Measurements from ENCODE around the gene TRMT11.
A peak's percentile ranks its signal among the peaks of the same experiment; 100 is the strongest.
"Not testable (repeated sequence)": the region's sequence is repeated elsewhere in the genome, so short reads cannot be mapped to it uniquely, and the experiment has no call there.

TRMT11 gene

DNA sequence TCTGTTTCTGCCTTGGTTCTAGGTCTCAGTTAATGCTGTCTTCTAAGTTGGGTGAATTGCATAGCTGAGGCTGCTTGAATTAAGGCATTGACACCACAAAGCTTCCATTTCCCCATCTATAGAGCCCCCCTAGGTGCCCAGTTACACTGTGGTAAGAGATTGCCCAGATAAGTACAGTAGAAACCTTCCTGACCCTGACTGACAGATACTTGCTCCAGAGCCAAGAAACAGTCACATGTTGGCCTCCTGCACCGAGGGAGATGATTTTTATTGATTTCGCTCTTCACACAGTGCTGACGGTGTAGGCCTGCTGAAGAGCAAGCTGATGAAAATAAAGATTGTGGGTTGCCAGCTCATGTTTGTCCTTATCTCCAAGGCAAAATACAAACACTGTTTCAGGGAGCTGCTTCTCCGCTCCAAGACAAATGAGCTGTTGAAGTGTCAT is 67.9 kb downstream of the TRMT11 start:
- peak; percentile 36 for DNase-seq (ENCODE audit: low read depth)
- no peak overlapping the region for H3K4me3 ChIP-seq (replicated peaks; ENCODE audit: low read depth, low read length)
- TF ChIP-seq, protein P1, sequence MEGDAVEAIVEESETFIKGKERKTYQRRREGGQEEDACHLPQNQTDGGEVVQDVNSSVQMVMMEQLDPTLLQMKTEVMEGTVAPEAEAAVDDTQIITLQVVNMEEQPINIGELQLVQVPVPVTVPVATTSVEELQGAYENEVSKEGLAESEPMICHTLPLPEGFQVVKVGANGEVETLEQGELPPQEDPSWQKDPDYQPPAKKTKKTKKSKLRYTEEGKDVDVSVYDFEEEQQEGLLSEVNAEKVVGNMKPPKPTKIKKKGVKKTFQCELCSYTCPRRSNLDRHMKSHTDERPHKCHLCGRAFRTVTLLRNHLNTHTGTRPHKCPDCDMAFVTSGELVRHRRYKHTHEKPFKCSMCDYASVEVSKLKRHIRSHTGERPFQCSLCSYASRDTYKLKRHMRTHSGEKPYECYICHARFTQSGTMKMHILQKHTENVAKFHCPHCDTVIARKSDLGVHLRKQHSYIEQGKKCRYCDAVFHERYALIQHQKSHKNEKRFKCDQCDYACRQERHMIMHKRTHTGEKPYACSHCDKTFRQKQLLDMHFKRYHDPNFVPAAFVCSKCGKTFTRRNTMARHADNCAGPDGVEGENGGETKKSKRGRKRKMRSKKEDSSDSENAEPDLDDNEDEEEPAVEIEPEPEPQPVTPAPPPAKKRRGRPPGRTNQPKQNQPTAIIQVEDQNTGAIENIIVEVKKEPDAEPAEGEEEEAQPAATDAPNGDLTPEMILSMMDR (IDR thresholded peaks at IDR 0.05; ENCODE audit: low read length, missing control alignments), result no peak

DNA sequence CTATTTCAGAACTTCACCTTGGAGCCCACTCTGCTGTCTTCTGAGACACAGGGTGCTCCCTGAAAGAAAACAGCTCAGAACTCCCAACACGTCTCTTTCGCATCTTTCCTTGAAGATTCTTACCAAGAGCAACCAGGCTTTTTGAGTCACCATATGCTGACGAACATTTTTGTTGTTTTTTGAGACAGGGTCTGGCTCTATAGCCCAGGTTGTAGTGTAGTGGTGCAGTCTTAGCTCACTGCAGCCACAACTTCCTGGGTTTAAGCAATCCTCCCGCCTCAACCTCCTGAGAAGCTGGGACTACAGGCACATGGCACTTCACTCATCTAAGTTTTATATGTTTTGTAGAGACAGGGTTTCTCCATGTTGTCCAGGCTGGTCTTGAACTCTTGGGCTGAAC is 68.5 kb downstream of the TRMT11 start:
- H3K4me3 ChIP-seq (replicated peaks; ENCODE audit: low read depth, low read length), result no peak overlapping the region
- TF ChIP-seq, protein P1 (IDR thresholded peaks at IDR 0.05; ENCODE audit: low read length, missing control alignments), result no peak
- no peak for DNase-seq (ENCODE audit: low read depth)

DNA sequence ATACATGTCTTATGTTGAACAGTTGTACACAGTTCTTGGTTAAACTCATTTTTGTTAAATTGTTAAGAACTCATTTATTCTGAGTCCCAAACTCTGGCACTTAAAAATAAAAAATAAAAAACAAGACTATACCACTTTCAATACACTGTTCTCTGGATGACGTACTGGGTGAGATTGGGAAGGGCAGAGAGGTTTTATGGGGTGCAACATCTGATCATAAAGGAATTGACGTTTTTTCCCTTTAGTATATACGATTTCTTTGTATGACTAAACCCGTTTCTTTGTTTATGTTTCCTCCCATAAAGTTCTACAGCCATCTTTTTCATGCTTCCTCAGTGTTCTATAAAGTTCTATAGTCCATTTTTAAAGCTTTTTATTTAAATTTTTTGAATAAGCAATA is 69.1 kb downstream of the TRMT11 start:
- TF ChIP-seq, protein P1 (IDR thresholded peaks at IDR 0.05; ENCODE audit: low read length, missing control alignments), result no peak
- H3K4me3 ChIP-seq (replicated peaks; ENCODE audit: low read depth, low read length), result no peak overlapping the region
- no peak for DNase-seq (ENCODE audit: low read depth)

DNA sequence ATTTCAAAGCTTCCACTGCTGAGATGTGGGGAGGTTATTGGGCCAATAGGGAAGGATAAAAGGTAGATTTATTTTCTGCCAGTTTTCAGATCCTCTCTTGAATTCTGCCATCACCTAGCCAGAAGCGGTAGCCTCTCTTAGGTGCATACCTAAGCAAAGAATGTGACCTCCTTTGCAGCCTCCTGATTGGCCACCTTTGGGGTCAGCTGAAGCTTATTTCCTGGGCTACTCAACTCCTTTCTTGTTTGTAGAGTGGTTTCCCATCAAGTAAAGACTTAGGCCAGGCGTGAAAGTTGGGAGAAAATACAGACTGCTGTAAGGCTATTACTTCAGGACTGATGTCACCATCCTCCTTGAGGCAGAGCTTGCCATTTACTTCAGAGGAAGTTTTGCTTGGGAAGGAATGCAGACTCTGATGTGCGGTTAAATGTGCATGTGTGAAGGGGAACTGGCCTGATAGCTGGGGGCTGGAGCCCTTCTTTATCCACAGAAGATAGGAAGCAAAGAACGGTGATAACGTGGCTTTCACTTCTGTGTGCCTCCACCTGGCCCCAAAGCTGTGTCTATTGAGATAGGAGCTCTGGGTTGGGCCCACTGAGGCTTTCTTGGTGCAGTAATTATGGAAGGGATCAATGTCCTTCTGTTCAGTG is 70.1 kb downstream of the TRMT11 start:
- no peak for DNase-seq (ENCODE audit: low read depth)
- TF ChIP-seq, protein P1 (IDR thresholded peaks at IDR 0.05; ENCODE audit: low read length, missing control alignments), result no peak
- H3K4me3 ChIP-seq (replicated peaks; ENCODE audit: low read depth, low read length), result no peak overlapping the region

DNA sequence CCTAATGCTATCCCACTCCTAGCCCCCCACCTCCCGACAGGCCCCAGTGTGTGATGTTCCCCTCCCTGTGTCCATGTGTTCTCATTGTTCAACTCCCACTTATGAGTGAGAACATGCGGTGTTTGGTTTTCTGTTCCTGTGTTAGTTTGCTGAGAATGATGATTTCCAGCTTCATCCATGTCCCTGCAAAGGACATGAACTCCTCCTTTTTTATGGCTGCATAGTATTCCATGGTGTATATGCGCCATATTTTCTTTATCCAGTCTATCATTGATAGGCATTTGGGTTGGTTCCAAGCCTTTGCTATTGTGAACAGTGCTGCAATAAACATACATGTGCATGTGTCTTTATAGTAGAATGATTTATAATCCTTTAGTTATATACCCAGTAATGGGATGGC is 71.7 kb downstream of the TRMT11 start:
- DNase-seq (ENCODE audit: low read depth); H3K4me3 ChIP-seq (replicated peaks; ENCODE audit: low read depth, low read length): not testable (repeated sequence)

DNA sequence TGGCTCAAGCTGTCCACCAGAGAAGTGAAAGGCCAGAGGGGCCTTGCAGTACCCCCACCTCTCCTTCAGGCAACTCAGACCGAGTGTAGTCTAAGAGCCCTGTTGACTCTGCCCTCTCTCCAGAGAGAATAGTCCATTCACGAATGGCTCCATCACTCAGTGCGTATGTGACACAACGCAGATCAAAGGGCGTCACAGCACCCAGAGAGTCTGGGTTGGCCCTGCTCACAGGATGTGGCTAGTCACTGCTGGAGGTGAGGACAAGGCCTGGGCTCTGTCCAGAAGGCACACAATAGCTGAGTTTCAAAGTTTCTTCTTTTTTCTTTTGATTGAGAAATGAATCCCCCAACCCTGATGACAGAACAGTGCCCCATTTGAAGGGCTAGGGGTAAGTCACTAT is 74.1 kb downstream of the TRMT11 start:
- TF ChIP-seq, protein P1 (IDR thresholded peaks at IDR 0.05; ENCODE audit: low read length, missing control alignments), result no peak
- peak; percentile 38 for DNase-seq (ENCODE audit: low read depth)
- H3K4me3 ChIP-seq (replicated peaks; ENCODE audit: low read depth, low read length), result no peak overlapping the region

DNA sequence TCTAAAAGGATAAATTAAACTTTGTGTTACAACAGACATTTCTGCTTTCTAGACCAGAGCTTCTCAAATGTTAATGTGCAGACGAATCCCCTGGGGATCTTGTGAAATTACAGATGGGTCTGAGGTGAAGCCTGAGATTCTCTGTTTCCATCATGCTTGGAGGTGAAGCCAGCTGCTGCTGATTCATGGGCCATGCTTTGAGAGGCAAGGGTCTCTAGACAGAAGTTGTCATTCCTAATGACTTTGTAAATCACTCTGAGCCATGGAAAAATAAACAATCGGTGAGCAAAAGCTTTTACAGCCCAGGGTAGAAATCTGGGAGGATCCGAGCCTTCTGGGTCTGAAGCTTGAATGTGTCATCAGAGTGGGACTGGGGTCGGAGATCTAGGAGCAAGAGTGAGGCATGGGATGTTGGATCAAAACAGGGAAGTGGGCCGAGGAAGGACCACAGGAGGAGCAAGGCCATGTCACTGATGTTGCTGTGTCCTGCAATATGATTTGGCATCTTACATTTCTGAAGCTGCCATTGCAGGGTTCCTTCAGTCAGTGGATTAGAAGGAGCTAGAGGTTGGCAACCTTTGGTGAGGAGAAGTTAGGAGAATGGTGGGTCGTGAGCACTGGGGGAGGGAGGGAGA is 77.3 kb downstream of the TRMT11 start:
- TF ChIP-seq, protein P1 (IDR thresholded peaks at IDR 0.05; ENCODE audit: low read length, missing control alignments), result no peak
- no peak overlapping the region for H3K4me3 ChIP-seq (replicated peaks; ENCODE audit: low read depth, low read length)
- DNase-seq (ENCODE audit: low read depth), result no peak

Measured in fibroblast of pulmonary artery (primary cell).